Measurements from ENCODE around the gene MTOR.

GRCh38 chr1:11175461-11175860 is 86.9 kb downstream of the MTOR start:
- no peak for TF ChIP-seq POLR2A (IDR thresholded peaks at IDR 0.05)
- TF ChIP-seq, protein P1, sequence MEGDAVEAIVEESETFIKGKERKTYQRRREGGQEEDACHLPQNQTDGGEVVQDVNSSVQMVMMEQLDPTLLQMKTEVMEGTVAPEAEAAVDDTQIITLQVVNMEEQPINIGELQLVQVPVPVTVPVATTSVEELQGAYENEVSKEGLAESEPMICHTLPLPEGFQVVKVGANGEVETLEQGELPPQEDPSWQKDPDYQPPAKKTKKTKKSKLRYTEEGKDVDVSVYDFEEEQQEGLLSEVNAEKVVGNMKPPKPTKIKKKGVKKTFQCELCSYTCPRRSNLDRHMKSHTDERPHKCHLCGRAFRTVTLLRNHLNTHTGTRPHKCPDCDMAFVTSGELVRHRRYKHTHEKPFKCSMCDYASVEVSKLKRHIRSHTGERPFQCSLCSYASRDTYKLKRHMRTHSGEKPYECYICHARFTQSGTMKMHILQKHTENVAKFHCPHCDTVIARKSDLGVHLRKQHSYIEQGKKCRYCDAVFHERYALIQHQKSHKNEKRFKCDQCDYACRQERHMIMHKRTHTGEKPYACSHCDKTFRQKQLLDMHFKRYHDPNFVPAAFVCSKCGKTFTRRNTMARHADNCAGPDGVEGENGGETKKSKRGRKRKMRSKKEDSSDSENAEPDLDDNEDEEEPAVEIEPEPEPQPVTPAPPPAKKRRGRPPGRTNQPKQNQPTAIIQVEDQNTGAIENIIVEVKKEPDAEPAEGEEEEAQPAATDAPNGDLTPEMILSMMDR (IDR thresholded peaks at IDR 0.05) = no peak
